ENCODE measurements around the gene GFY. TPM values are rescaled to one million over a fixed set of nuclear protein-coding genes. Genes with fewer than 3 reads are reported as not detected.

GFY gene
- total RNA-seq, 2 donors from 2014 or later, result 0.18 TPM; not detected in 1

GRCh38 chr19:49432141-49433073 lies 7.2 kb downstream of the GFY start:
- Histone ChIP-seq H3K4me1 (ENCODE audit: control insufficient read depth, insufficient read depth, low read length) (no peaks in the 10 kb centered on the region), H3K36me3 (ENCODE audit: control insufficient read depth, insufficient read depth, low read length) (no peaks in the 10 kb centered on the region), H3K27me3 (ENCODE audit: control insufficient read depth, insufficient read depth, low read length, poor library complexity, severe bottlenecking) (peaks cover 100% of the 10 kb centered on the region), H3K9ac (ENCODE audit: extremely low read depth, low read length, poor library complexity, severe bottlenecking) (no peak overlapping the region), H3K27ac (ENCODE audit: low read depth, low read length) (no peak overlapping the region), H3K4me3 (ENCODE audit: low read length) (no peak overlapping the region), H3K9me3 (ENCODE audit: control insufficient read depth, low read length) (no peaks in the 10 kb centered on the region)
- Mint-ChIP-seq H3K4me3 (peak overlapping the region; percentile 39), H3K27me3 (ENCODE audit: insufficient read depth) (peaks cover 98% of the 10 kb centered on the region), H3K27ac (no peak overlapping the region), H3K9me3 (peaks cover 19% of the 10 kb centered on the region), H3K36me3 (ENCODE audit: low read depth) (peaks cover 4% of the 10 kb centered on the region), H3K4me1 (peaks cover 7% of the 10 kb centered on the region)
- WGBS, 2 experiments (ENCODE audit: insufficient coverage in 1 of 2, insufficient read length in 1 of 2), result 16 to 21% methylated on average over 45 to 63 of the region's 63 CpGs
- peak; percentile 91 for DNase-seq
- no peak for TF ChIP-seq CTCF (conservative IDR thresholded peaks at IDR 0.05)

DNA sequence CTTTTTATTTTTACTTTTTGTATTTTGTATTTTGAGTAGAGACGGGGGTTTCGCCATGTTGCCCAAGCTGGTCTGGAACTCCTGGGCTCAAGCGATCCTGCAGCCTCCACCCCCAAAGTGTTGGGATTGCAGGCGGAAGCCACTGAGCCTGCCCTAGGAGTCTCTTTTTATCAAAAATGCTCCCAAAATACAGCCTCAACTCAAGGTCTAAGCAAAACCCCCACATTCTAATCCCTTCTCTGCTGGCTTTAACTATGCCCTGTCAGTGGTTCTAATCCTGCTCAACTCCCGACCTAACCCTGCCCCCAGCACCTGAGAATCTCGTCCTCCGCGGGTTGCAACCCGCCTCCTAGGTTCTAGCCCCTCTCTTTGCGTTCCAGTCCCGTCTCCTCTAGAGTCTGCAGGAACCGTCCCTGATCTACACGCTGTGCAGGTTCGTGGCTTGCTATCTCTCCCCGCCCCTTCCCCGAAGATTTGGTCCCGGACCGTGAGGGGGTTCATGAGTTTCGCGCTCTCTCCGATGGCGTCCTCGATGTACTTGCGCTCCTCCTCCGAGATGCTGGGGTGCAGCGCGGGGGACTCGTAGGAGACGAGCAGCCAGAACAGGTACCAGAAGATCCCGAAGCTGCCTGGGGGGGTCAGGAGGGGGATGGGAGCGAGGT lies 8.2 kb downstream of the GFY start:
- peaks cover 100% of the 10 kb centered on the region for H3K27me3 ChIP-seq (ENCODE audit: control insufficient read depth, insufficient read depth, low read length, poor library complexity, severe bottlenecking)

More for the DNA sequence above, 8.2 kb downstream of the GFY start:
- H3K27ac ChIP-seq (ENCODE audit: low read depth, low read length), result no peak overlapping the region
- Mint-ChIP-seq H3K27me3 (ENCODE audit: insufficient read depth) (peaks cover 99% of the 10 kb centered on the region), H3K4me1 (peaks cover 1% of the 10 kb centered on the region), H3K36me3 (ENCODE audit: low read depth) (peaks cover 4% of the 10 kb centered on the region), H3K4me3 (no peak overlapping the region), H3K27ac (no peak overlapping the region), H3K9me3 (peaks cover 19% of the 10 kb centered on the region)
- H3K4me1 ChIP-seq (ENCODE audit: control insufficient read depth, insufficient read depth, low read length), result no peaks in the 10 kb centered on the region
- no peaks in the 10 kb centered on the region for H3K36me3 ChIP-seq (ENCODE audit: control insufficient read depth, insufficient read depth, low read length)
- no peaks in the 10 kb centered on the region for H3K9me3 ChIP-seq (ENCODE audit: control insufficient read depth, low read length)
- no peak for TF ChIP-seq CTCF (conservative IDR thresholded peaks at IDR 0.05)
- WGBS, 2 experiments (ENCODE audit: insufficient coverage in 1 of 2, insufficient read length in 1 of 2), result 66 to 71% methylated on average over 23 to 31 of the region's 31 CpGs
- no peak for DNase-seq
- no peak overlapping the region for H3K4me3 ChIP-seq (ENCODE audit: low read length)
- H3K9ac ChIP-seq (ENCODE audit: extremely low read depth, low read length, poor library complexity, severe bottlenecking), result no peak overlapping the region
